Natural killer cell (primary cell): ENCODE results near the gene LDLRAD4. TPM values are rescaled to one million over a fixed set of nuclear protein-coding genes. Genes with fewer than 3 reads are reported as not detected.

Experiments
- ATAC-seq, 3 donors: fragments of 150-1000 bp in 2 of 3; fragments of 200-7000 bp in 1 of 3; cut with Tn5 transposase; 1 replicate in 1 of 3; 2 replicates in 2 of 3; pipeline ENCODE4 v1.10.0; 2021; ENCODE audit warnings: mild to moderate bottlenecking in 2 of 3, moderate library complexity in 2 of 3
- DNase-seq, 2 donors: peaks; one replicate each; pipeline versions ENCODE4 v3.0.0 to v3.0.0-alpha.2; 2013 to 2021; ENCODE audit warnings: mixed read lengths in 1 of 2
- H3K27ac ChIP-seq: one replicate; pipeline ENCODE4 v1.5.1; 2013; ENCODE audit warnings: mild to moderate bottlenecking, low read length
- H3K27me3 ChIP-seq: one replicate; pipeline ENCODE4 v1.6.1; 2013; ENCODE audit warnings: low read length; ENCODE audit not compliant: control insufficient read depth, insufficient read depth
- H3K36me3 ChIP-seq: one replicate; pipeline ENCODE4 v1.6.1; 2013; ENCODE audit warnings: low read length; ENCODE audit not compliant: control insufficient read depth, insufficient read depth
- H3K4me1 ChIP-seq: one replicate; pipeline ENCODE4 v1.6.1; 2013; ENCODE audit warnings: low read length; ENCODE audit not compliant: control insufficient read depth, insufficient read depth
- H3K4me3 ChIP-seq: one replicate; pipeline ENCODE4 v1.5.1; 2013; ENCODE audit warnings: low read length
- H3K9me3 ChIP-seq: one replicate; pipeline ENCODE4 v1.6.1; 2013; ENCODE audit warnings: low read length; ENCODE audit not compliant: control insufficient read depth, insufficient read depth
- H3K27ac Mint-ChIP-seq, 2 donors: one replicate each; pipeline ENCODE4 v1.8.0; 2022; ENCODE audit warnings: mild to moderate bottlenecking in 2 of 2, mixed read lengths in 2 of 2, moderate library complexity in 1 of 2
- H3K27me3 Mint-ChIP-seq, 2 donors: one replicate each; pipeline ENCODE4 v1.8.0; 2022; ENCODE audit warnings: low read depth in 2 of 2, mixed read lengths in 2 of 2
- H3K36me3 Mint-ChIP-seq: one replicate; pipeline ENCODE4 v1.8.0; 2022; ENCODE audit warnings: mixed read lengths
- H3K4me1 Mint-ChIP-seq, 2 donors: one replicate each; pipeline ENCODE4 v1.8.0; 2022; ENCODE audit warnings: mixed read lengths in 2 of 2
- H3K4me3 Mint-ChIP-seq: one replicate; pipeline ENCODE4 v1.8.0; 2022; ENCODE audit warnings: mild to moderate bottlenecking, moderate library complexity, mixed read lengths
- H3K9me3 Mint-ChIP-seq, 2 donors: one replicate each; pipeline ENCODE4 v1.8.0; 2022; ENCODE audit warnings: mixed read lengths in 2 of 2
- CTCF ChIP-seq: fragments of 200-600 bp; IDR thresholded peaks from one replicate; pipeline ENCODE4 v1.8.0; 2022; ENCODE audit warnings: antibody characterized with exemption
- WGBS: methylation state at CpG from one replicate; pipeline ENCODE4 v1.1.7; 2013; ENCODE audit warnings: missing lambda C conversion rate; ENCODE audit not compliant: insufficient coverage; 5-methylcytosine and 5-hydroxymethylcytosine counted together
- intact Hi-C: fragments of 100-400 bp; cut with micrococcal nuclease; formaldehyde crosslinking; loops from one replicate; pipeline ENCODE4 v1.14.2; 2022
- total RNA-seq, 4 donors: library from RNA; stranded (reverse); fragments of 120-200 nt in 1 of 4; gene quantifications; one replicate each; pipeline versions ENCODE4 v1.2.3 to v1.2.4, GENCODE V29; 2013 to 2022

Gene LDLRAD4
- total RNA-seq, 3 donors from 2014 or later (not counting 1 experiment from before 2014, with no cell fraction given), result 24.0 to 36.3 (median 29.2) TPM

- intact Hi-C loops, result no loop called here
- peaks cover 13 to 31% of the 10 kb centered on the region in 2 donors for H3K4me1 Mint-ChIP-seq
- H3K9me3 Mint-ChIP-seq, result peaks cover 0 to 3% of the 10 kb centered on the region in 2 donors
- H3K4me1 ChIP-seq, result no peaks in the 10 kb centered on the region
- 82% methylated on average over 23 of the region's 23 CpGs for WGBS
- H3K27me3 ChIP-seq, result no peaks in the 10 kb centered on the region
- no peaks in the 10 kb centered on the region for H3K27me3 Mint-ChIP-seq
- ATAC-seq, result no peak
- DNase-seq, result no peak
- TF ChIP-seq CTCF, result no peak
- no peaks in the 10 kb centered on the region for H3K36me3 Mint-ChIP-seq
- H3K4me3 Mint-ChIP-seq, result no peak overlapping the region
- no peaks in the 10 kb centered on the region for H3K9me3 ChIP-seq
- H3K4me3 ChIP-seq, result no peak overlapping the region
- H3K36me3 ChIP-seq, result peaks cover 6% of the 10 kb centered on the region
- H3K27ac Mint-ChIP-seq, result no peak overlapping the region
- H3K27ac ChIP-seq, result no peak overlapping the region
These were observed 281.8 kb downstream of the LDLRAD4 start for GRCh38 chr18:13500227-13500865.

DNA sequence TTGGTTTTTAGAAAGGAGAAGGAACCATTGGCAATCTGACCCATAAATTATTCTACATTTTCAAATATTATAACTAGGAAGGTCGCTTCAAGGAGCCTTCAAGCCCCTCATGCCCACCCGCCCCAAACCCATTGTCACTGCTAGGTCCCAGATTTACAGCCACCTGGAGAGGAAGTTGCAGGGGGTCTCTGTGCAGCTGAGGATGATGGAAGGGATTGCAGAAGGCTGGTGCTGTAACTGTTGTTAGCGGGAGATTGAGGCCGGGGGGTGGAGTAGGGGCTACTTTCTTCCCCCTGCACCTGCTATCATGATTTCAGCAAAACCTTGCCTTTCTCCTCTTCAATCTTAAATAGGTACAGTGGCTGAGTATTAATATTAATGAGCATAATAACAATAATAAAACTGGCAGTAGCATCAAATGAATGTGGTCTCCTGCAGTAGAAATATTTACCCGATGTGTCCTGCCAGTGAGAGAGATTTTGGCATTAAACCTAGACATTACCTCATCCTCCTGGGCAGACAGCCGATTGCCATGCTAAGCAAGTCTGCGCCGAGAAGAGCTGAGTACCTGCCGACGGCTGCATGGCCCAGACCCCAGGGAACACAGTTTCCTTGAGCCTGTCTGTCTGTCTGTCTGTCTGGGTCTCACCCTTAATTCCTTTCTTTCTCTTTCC is 282.4 kb downstream of the LDLRAD4 start:
- 84% methylated on average over 7 of the region's 10 CpGs for WGBS
- intact Hi-C loops, result no loop called here
- peaks cover 18 to 35% of the 10 kb centered on the region in 2 donors for H3K4me1 Mint-ChIP-seq

GRCh38 chr18:13501543-13501887 is 283.0 kb downstream of the LDLRAD4 start:
- peaks cover 23 to 36% of the 10 kb centered on the region in 2 donors for H3K4me1 Mint-ChIP-seq
- no peak for TF ChIP-seq CTCF
- DNase-seq, result no peak
- Histone ChIP-seq H3K36me3 (peaks cover 6% of the 10 kb centered on the region), H3K4me3 (no peak overlapping the region), H3K4me1 (peaks cover 3% of the 10 kb centered on the region), H3K27ac (no peak overlapping the region), H3K27me3 (no peaks in the 10 kb centered on the region), H3K9me3 (no peaks in the 10 kb centered on the region)
- no peaks in the 10 kb centered on the region for H3K27me3 Mint-ChIP-seq
- ATAC-seq, result no peak
- intact Hi-C loops, result no loop called here
- WGBS, result 97% methylated on average over 5 of the region's 6 CpGs
- no peak overlapping the region for H3K27ac Mint-ChIP-seq
- H3K36me3 Mint-ChIP-seq, result no peaks in the 10 kb centered on the region
- no peak overlapping the region for H3K4me3 Mint-ChIP-seq
- peaks cover 0 to 3% of the 10 kb centered on the region in 2 donors for H3K9me3 Mint-ChIP-seq

More for the DNA sequence above, 282.4 kb downstream of the LDLRAD4 start:
- Histone ChIP-seq H3K9me3 (no peaks in the 10 kb centered on the region), H3K27ac (no peak overlapping the region), H3K36me3 (peaks cover 6% of the 10 kb centered on the region), H3K27me3 (no peaks in the 10 kb centered on the region), H3K4me1 (peaks cover 3% of the 10 kb centered on the region), H3K4me3 (no peak overlapping the region)
- Mint-ChIP-seq H3K27me3 (no peaks in the 10 kb centered on the region), H3K36me3 (no peaks in the 10 kb centered on the region), H3K4me3 (no peak overlapping the region), H3K27ac (no peak overlapping the region), H3K9me3 (peaks cover 0 to 3% of the 10 kb centered on the region in 2 donors)
- no peak for TF ChIP-seq CTCF
- ATAC-seq (no peak), DNase-seq (no peak)
